HepG2 (cell line): Measurements from ENCODE around the gene SLC25A25. TPM values are rescaled to one million over a fixed set of nuclear protein-coding genes. Genes with fewer than 3 reads are reported as not detected.
A peak's percentile ranks its signal among the peaks of the same experiment; 100 is the strongest.

Experiments used
- ARID5B ChIP-seq: IDR thresholded peaks from 2 replicates; pipeline ENCODE4 v1.4.0; 2020; ENCODE audit warnings: mild to moderate bottlenecking, missing genetic modification reagents
- CREB1 ChIP-seq, 2 experiments: fragments of 450-650 bp in 1 of 2; IDR thresholded peaks; 2 replicates each; pipeline ENCODE4 v1.6.1; 2016 to 2017; ENCODE audit warnings: control low read depth in 1 of 2, mild to moderate bottlenecking in 1 of 2, missing compliant biosample characterization in 1 of 2, missing genetic modification characterization in 1 of 2
- FOXO4 ChIP-seq: sonication (generic); formaldehyde crosslinking; conservative IDR thresholded peaks from 2 replicates; pipeline ENCODE4 v1.8.1; 2023; ENCODE audit warnings: missing genetic modification reagents
- HDAC1 ChIP-seq: sonication (generic); formaldehyde crosslinking; IDR thresholded peaks from 2 replicates; pipeline ENCODE4 v1.5.1; 2020; ENCODE audit warnings: mild to moderate bottlenecking, missing genetic modification reagents
- HIVEP1 ChIP-seq: sonication (generic); formaldehyde crosslinking; IDR thresholded peaks from 2 replicates; pipeline ENCODE4 v1.4.0; 2020; ENCODE audit warnings: mild to moderate bottlenecking, missing genetic modification reagents
- ISL2 ChIP-seq: sonication (generic); formaldehyde crosslinking; IDR thresholded peaks from 2 replicates; pipeline ENCODE4 v1.5.0; 2020; ENCODE audit warnings: missing genetic modification reagents
- JARID2 ChIP-seq: sonication (generic); formaldehyde crosslinking; IDR thresholded peaks from 2 replicates; pipeline ENCODE4 v1.8.1; 2023; ENCODE audit warnings: missing genetic modification reagents, inconsistent platforms; ENCODE audit not compliant: insufficient replicate concordance
- KLF6 ChIP-seq: IDR thresholded peaks from 2 replicates; pipeline ENCODE4 v1.8.0; 2016; ENCODE audit warnings: missing biosample characterization, missing genetic modification reagents
- MIER3 ChIP-seq: IDR thresholded peaks from 2 replicates; pipeline ENCODE4 v1.6.1; 2016; ENCODE audit warnings: missing compliant biosample characterization, borderline replicate concordance
- NFATC3 ChIP-seq: sonication (generic); formaldehyde crosslinking; IDR thresholded peaks from 2 replicates; pipeline ENCODE4 v1.5.1; 2020; ENCODE audit warnings: mild to moderate bottlenecking, missing genetic modification reagents
- PHF21A ChIP-seq: sonication (generic); formaldehyde crosslinking; IDR thresholded peaks from 2 replicates; pipeline ENCODE4 v1.5.0; 2020; ENCODE audit warnings: mild to moderate bottlenecking, missing genetic modification reagents
- PTBP1 ChIP-seq: fragments of 200-400 bp; formaldehyde crosslinking; IDR thresholded peaks from 2 replicates; pipeline ENCODE4 v1.6.1; 2018; ENCODE audit warnings: low read length, low read depth; ENCODE audit not compliant: poor library complexity, severe bottlenecking
- RFX5 ChIP-seq: IDR thresholded peaks from 2 replicates; pipeline ENCODE4 v1.6.1; 2011; ENCODE audit warnings: low read depth, low read length, improper control_type of control experiment
- SNRNP70 ChIP-seq: fragments of 200-400 bp; formaldehyde crosslinking; IDR thresholded peaks from 2 replicates; pipeline ENCODE4 v1.6.1; 2017; ENCODE audit warnings: mild to moderate bottlenecking, low read depth, low read length, moderate library complexity
- TOE1 ChIP-seq: sonication (generic); formaldehyde crosslinking; IDR thresholded peaks from 2 replicates; pipeline ENCODE4 v1.4.0; 2020; ENCODE audit warnings: mild to moderate bottlenecking, missing genetic modification reagents
- UBTF ChIP-seq: sonication (generic); formaldehyde crosslinking; IDR thresholded peaks from 2 replicates; pipeline ENCODE4 v1.4.0; 2020; ENCODE audit warnings: mild to moderate bottlenecking, missing genetic modification reagents
- ZNF264 ChIP-seq: sonication (generic); formaldehyde crosslinking; IDR thresholded peaks from 2 replicates; pipeline ENCODE4 v1.4.0; 2020; ENCODE audit warnings: missing genetic modification reagents
- ZNF331 ChIP-seq: sonication (generic); formaldehyde crosslinking; IDR thresholded peaks from 2 replicates; pipeline ENCODE4 v1.4.0; 2020; ENCODE audit warnings: missing genetic modification reagents
- ZNF484 ChIP-seq: sonication (generic); formaldehyde crosslinking; IDR thresholded peaks from 2 replicates; pipeline ENCODE4 v1.5.1; 2020; ENCODE audit warnings: mild to moderate bottlenecking, low read depth, missing genetic modification reagents, borderline replicate concordance
- ZNF607 ChIP-seq: sonication (generic); formaldehyde crosslinking; IDR thresholded peaks from 2 replicates; pipeline ENCODE4 v1.5.1; 2020; ENCODE audit warnings: missing genetic modification reagents, mild to moderate bottlenecking, borderline replicate concordance
- ZNF777 ChIP-seq: sonication (generic); formaldehyde crosslinking; IDR thresholded peaks from 2 replicates; pipeline ENCODE4 v1.4.0; 2020; ENCODE audit warnings: missing genetic modification reagents
- polyA plus RNA-seq, 8 experiments: library from polyadenylated mRNA; depleted of rRNA in 3 of 8; stranded (reverse) in 7 of 8; unstranded in 1 of 8; fragments of >200 nt; fragmentation: Illumina TruSeq in 4 of 8; extraction: Trizol in 4 of 8; gene quantifications; 2 replicates each; pipeline versions ENCODE4 v1.2.1 to v1.2.3, GENCODE V29; 2011 to 2016; ENCODE audit warnings: low read depth in 4 of 8, missing spikeins in 1 of 8, mixed read lengths in 1 of 8; ENCODE audit not compliant: insufficient read depth in 1 of 8
- total RNA-seq, 5 experiments: library from RNA; depleted of rRNA; stranded (reverse); fragments of >200 nt; fragmentation: Illumina TruSeq; extraction: Trizol; gene quantifications; 2 replicates each; pipeline ENCODE4 v1.2.3, GENCODE V29; 2016; ENCODE audit warnings: low read depth in 1 of 5

SLC25A25 gene
- total and polyA plus RNA-seq, 2 of the 13 experiments (the other 11 are each of a cell fraction or from before 2014, with no cell fraction given), result 10.5 to 24.8 TPM

GRCh38 chr9:128067645-128068385 is at the start of gene SLC25A25 (continued):
- peak; percentile 71; the same call in 1 of the 2 replicates for TF ChIP-seq UBTF (CRISPR knock-in tag)
- TF ChIP-seq CREB1 (IDR thresholded peaks at IDR 0.05), result peak; percentile 58; the same call in 1 of the 2 replicates
- TF ChIP-seq CREB1 (CRISPR knock-in tag; IDR thresholded peaks at IDR 0.05), result peak; percentile 65; the same call in 1 of the 2 replicates
- no peak for TF ChIP-seq MIER3
- TF ChIP-seq NFATC3, result no peak
- TF ChIP-seq KLF6 (CRISPR knock-in tag), result no peak
- TF ChIP-seq FOXO4, result no peak
- TF ChIP-seq ZNF264 (CRISPR knock-in tag), result peak; percentile 9; the same call in 1 of the 2 replicates
- no peak for TF ChIP-seq ZNF484 (CRISPR knock-in tag)
- TF ChIP-seq JARID2, result no peak
- TF ChIP-seq HDAC1 (CRISPR knock-in tag), result no peak
- no peak for TF ChIP-seq TOE1 (CRISPR knock-in tag)
- TF ChIP-seq ARID5B (CRISPR knock-in tag), result no peak
- TF ChIP-seq HIVEP1, result no peak
- no peak for TF ChIP-seq PTBP1
- no peak for TF ChIP-seq ISL2 (CRISPR knock-in tag)
- no peak for TF ChIP-seq RFX5
- no peak for TF ChIP-seq SNRNP70
- TF ChIP-seq ZNF607 (CRISPR knock-in tag), result peak; percentile 49; the same call in 1 of the 2 replicates
- TF ChIP-seq ZNF777 (CRISPR knock-in tag), result no peak; the same call in 1 of the 2 replicates
- peak; percentile 54; the same call in 1 of the 2 replicates for TF ChIP-seq PHF21A (CRISPR knock-in tag)
- TF ChIP-seq ZNF331 (CRISPR knock-in tag), result no peak
